HG02840 (cell line): ENCODE results near the gene GPC3.
"Not testable (repeated sequence)": the region's sequence is repeated elsewhere in the genome, so short reads cannot be mapped to it uniquely, and the experiment has no call there.

ENCODE experiments used
- ATAC-seq: cut with Tn5 transposase; IDR thresholded peaks from one replicate; pipeline ENCODE4 v1.9.1; 2021; ENCODE audit warnings: mild to moderate bottlenecking, moderate library complexity, moderate number of reproducible peaks; ENCODE audit not compliant: unreplicated experiment, low FRiP score

The GPC3 gene

GRCh38 chrX:133985164-133985966, at the start of gene GPC3:
TSS of gene GPC3 (minus strand) at chrX:133985594.
- no peak for ATAC-seq

GRCh38 chrX:134032441-134032840, 47.0 kb upstream of the GPC3 start:
- no peak for ATAC-seq

- ATAC-seq, result no peak
Observed at GRCh38 chrX:134026565-134027311, 41.3 kb upstream of the GPC3 start.

GRCh38 chrX:134025986-134026545, 40.7 kb upstream of the GPC3 start:
- no peak for ATAC-seq

- no peak for ATAC-seq
Observed at GRCh38 chrX:134024686-134025377, 39.4 kb upstream of the GPC3 start.

GRCh38 chrX:134023851-134024281, 38.5 kb upstream of the GPC3 start:
- ATAC-seq, result no peak

GRCh38 chrX:134020910-134021309, 35.5 kb upstream of the GPC3 start:
- ATAC-seq, result no peak

- ATAC-seq, result no peak
Observed at GRCh38 chrX:134019567-134020206, 34.3 kb upstream of the GPC3 start.

- ATAC-seq, result not testable (repeated sequence)
Observed at GRCh38 chrX:134016309-134016708, 30.9 kb upstream of the GPC3 start.

GRCh38 chrX:134015510-134015909, 30.1 kb upstream of the GPC3 start:
- ATAC-seq, result not testable (repeated sequence)

GRCh38 chrX:134013524-134013923, 28.1 kb upstream of the GPC3 start:
- no peak for ATAC-seq

GRCh38 chrX:134013092-134013497, 27.7 kb upstream of the GPC3 start:
- no peak for ATAC-seq

- ATAC-seq, result no peak
Observed at GRCh38 chrX:134010690-134011089, 25.3 kb upstream of the GPC3 start.

GRCh38 chrX:134007716-134008115, 22.3 kb upstream of the GPC3 start:
- ATAC-seq, result no peak

GRCh38 chrX:134006484-134007161, 21.2 kb upstream of the GPC3 start:
- no peak for ATAC-seq

GRCh38 chrX:134004084-134004483, 18.7 kb upstream of the GPC3 start:
- ATAC-seq, result no peak

- ATAC-seq, result no peak
Observed at GRCh38 chrX:134002921-134003615, 17.7 kb upstream of the GPC3 start.

- no peak for ATAC-seq
Observed at GRCh38 chrX:134000260-134001245, 15.2 kb upstream of the GPC3 start.
